T-helper 9 cell (primary cell): ENCODE measurements around the gene PCNX1.
"Not testable (repeated sequence)": the region's sequence is repeated elsewhere in the genome, so short reads cannot be mapped to it uniquely, and the experiment has no call there.

Experiments used
- DNase-seq: peaks from one replicate; pipeline ENCODE4 v3.0.0-alpha.2; 2020

The PCNX1 gene

GRCh38 chr14:71133296-71133695, 226.0 kb downstream of the PCNX1 start:
- no peak for DNase-seq

- no peak for DNase-seq
Observed at GRCh38 chr14:71135496-71135895, 228.2 kb downstream of the PCNX1 start.

- DNase-seq: no peak
Observed at GRCh38 chr14:71135911-71136310, 228.7 kb downstream of the PCNX1 start.

GRCh38 chr14:71136386-71137060, 229.3 kb downstream of the PCNX1 start:
- DNase-seq: no peak

GRCh38 chr14:71137536-71138447, 230.5 kb downstream of the PCNX1 start:
- no peak for DNase-seq

GRCh38 chr14:71138448-71139293, 231.4 kb downstream of the PCNX1 start:
- peak; percentile 48 for DNase-seq

- DNase-seq: no peak
Observed at GRCh38 chr14:71139294-71139946, 232.2 kb downstream of the PCNX1 start.

- DNase-seq: no peak
Observed at GRCh38 chr14:71140157-71140556, 232.9 kb downstream of the PCNX1 start.

- no peak for DNase-seq
Observed at GRCh38 chr14:71141701-71142374, 234.6 kb downstream of the PCNX1 start.

- no peak for DNase-seq
Observed at GRCh38 chr14:71142375-71143038, 235.2 kb downstream of the PCNX1 start.

- DNase-seq: no peak
Observed at GRCh38 chr14:71143381-71144290, 236.4 kb downstream of the PCNX1 start.

- not testable (repeated sequence) for DNase-seq
Observed at GRCh38 chr14:71147335-71147734, 240.1 kb downstream of the PCNX1 start.

- DNase-seq: no peak
Observed at GRCh38 chr14:71148627-71149026, 241.4 kb downstream of the PCNX1 start.

- no peak for DNase-seq
Observed at GRCh38 chr14:71150737-71151136, 243.5 kb downstream of the PCNX1 start.

GRCh38 chr14:71155743-71156142, 248.5 kb downstream of the PCNX1 start:
- no peak for DNase-seq

- DNase-seq: no peak
Observed at GRCh38 chr14:71163050-71163841, 256.0 kb downstream of the PCNX1 start.

GRCh38 chr14:71163842-71164629, 256.8 kb downstream of the PCNX1 start:
- no peak for DNase-seq
